Measurements from ENCODE around the gene AKAP3. TPM values are rescaled to one million over a fixed set of nuclear protein-coding genes. Genes with fewer than 3 reads are reported as not detected.

Gene AKAP3
- total RNA-seq, 4 donors from 2014 or later, result 0.79 to 1.6 (median 1.3) TPM; not detected in 1

GRCh38 chr12:4607056-4607455, 41.8 kb downstream of the AKAP3 start:
- no peak overlapping the region for H3K4me3 ChIP-seq
- H3K27ac ChIP-seq, result no peak overlapping the region
- no peak for TF ChIP-seq CTCF (IDR thresholded peaks at IDR 0.05)
- TF ChIP-seq POLR2A (IDR thresholded peaks at IDR 0.05), result no peak
- no peaks in the 10 kb centered on the region for H3K36me3 ChIP-seq
- DNase-seq, result no peak
- intact Hi-C loops (cut with DNase I; ENCODE audit: low total_unique reads), result no loop called here
- no peaks in the 10 kb centered on the region for H3K27me3 ChIP-seq
- H3K4me1 ChIP-seq, result peaks cover 0 to 4% of the 10 kb centered on the region in 2 donors
- H3K9me3 ChIP-seq, result no peaks in the 10 kb centered on the region

GRCh38 chr12:4604684-4605193, 44.1 kb downstream of the AKAP3 start:
- intact Hi-C loops (cut with DNase I; ENCODE audit: low total_unique reads), result no loop called here
- H3K4me1 ChIP-seq, result peaks cover 0 to 4% of the 10 kb centered on the region in 2 donors

GRCh38 chr12:4603946-4604345, 44.9 kb downstream of the AKAP3 start:
- intact Hi-C loops (cut with DNase I; ENCODE audit: low total_unique reads), result no loop called here
- Histone ChIP-seq H3K4me3 (no peak overlapping the region), H3K36me3 (no peaks in the 10 kb centered on the region), H3K9me3 (no peaks in the 10 kb centered on the region), H3K27me3 (no peaks in the 10 kb centered on the region), H3K27ac (no peak overlapping the region), H3K4me1 (peaks cover 0 to 4% of the 10 kb centered on the region in 2 donors)
- TF ChIP-seq POLR2A (IDR thresholded peaks at IDR 0.05) (no peak), CTCF (IDR thresholded peaks at IDR 0.05) (no peak)
- DNase-seq, result no peak

More at GRCh38 chr12:4604684-4605193, 44.1 kb downstream of the AKAP3 start:
- Histone ChIP-seq H3K36me3 (no peaks in the 10 kb centered on the region), H3K4me3 (peak overlapping the region; percentile 69 to 77), H3K9me3 (no peaks in the 10 kb centered on the region), H3K27me3 (no peaks in the 10 kb centered on the region), H3K27ac (peak overlapping the region; percentile 77 to 82)
- peak; percentile 77 to 79 for DNase-seq
- TF ChIP-seq POLR2A (IDR thresholded peaks at IDR 0.05) (no peak), CTCF (IDR thresholded peaks at IDR 0.05) (peak; percentile 88 to 98 (median 89))

GRCh38 chr12:4603421-4603820, 45.4 kb downstream of the AKAP3 start:
- no peak for DNase-seq
- H3K4me3 ChIP-seq, result no peak overlapping the region
- H3K9me3 ChIP-seq, result no peaks in the 10 kb centered on the region
- intact Hi-C loops (cut with DNase I; ENCODE audit: low total_unique reads), result no loop called here
- H3K27ac ChIP-seq, result no peak overlapping the region
- no peaks in the 10 kb centered on the region for H3K27me3 ChIP-seq
- H3K4me1 ChIP-seq, result peaks cover 0 to 4% of the 10 kb centered on the region in 2 donors
- H3K36me3 ChIP-seq, result no peaks in the 10 kb centered on the region
- TF ChIP-seq CTCF (IDR thresholded peaks at IDR 0.05) (no peak), POLR2A (IDR thresholded peaks at IDR 0.05) (no peak)

- no peak for TF ChIP-seq POLR2A (IDR thresholded peaks at IDR 0.05)
- TF ChIP-seq CTCF (IDR thresholded peaks at IDR 0.05), result no peak
- no peak for DNase-seq
- intact Hi-C loops (cut with DNase I; ENCODE audit: low total_unique reads), result no loop called here
Observed at GRCh38 chr12:4595881-4596280, 53.0 kb downstream of the AKAP3 start.

More at GRCh38 chr12:4595881-4596280, 53.0 kb downstream of the AKAP3 start:
- no peaks in the 10 kb centered on the region for H3K36me3 ChIP-seq
- no peak overlapping the region for H3K4me3 ChIP-seq
- no peaks in the 10 kb centered on the region for H3K4me1 ChIP-seq
- no peaks in the 10 kb centered on the region for H3K27me3 ChIP-seq
- no peak overlapping the region for H3K27ac ChIP-seq
- H3K9me3 ChIP-seq, result no peaks in the 10 kb centered on the region

All from uterus (tissue), 4 donors.